ENCODE data around the gene GATM. TPM values are rescaled to one million over a fixed set of nuclear protein-coding genes. Genes with fewer than 3 reads are reported as not detected.

GATM gene
- total and polyA plus RNA-seq, 2 of the 8 experiments (the other 6 are each of a cell fraction or from before 2014, with no cell fraction given) = 10.2 to 15.1 TPM

DNA sequence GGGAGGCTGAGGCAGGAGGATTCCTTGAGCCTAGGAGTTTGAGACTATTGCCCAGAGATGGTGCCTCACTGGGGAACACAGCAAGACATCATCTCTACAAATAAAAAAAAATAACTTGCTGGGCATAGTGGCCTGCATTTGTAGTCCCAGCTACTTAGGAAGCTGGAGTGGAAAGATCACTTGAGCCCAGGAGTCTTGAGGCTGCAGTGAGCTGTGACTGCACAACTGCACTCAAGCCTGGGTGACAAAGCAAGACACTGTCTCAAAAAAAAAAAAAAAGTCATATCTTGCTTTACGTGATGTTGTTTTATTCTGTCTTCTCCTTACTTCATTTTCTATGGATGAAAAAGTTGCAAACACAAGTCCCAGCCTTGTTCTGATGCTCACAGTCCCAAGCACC is 14.1 kb downstream of the GATM start (continued):
- TF ChIP-seq TCF12 (IDR thresholded peaks at IDR 0.05; ENCODE audit: low read depth, low read length) = no peak
- no peak for TF ChIP-seq TAF7 (optimal IDR thresholded peaks at IDR 0.05; ENCODE audit: borderline replicate concordance, low read depth, low read length)
- no peak for TF ChIP-seq SP4 (IDR thresholded peaks at IDR 0.05; ENCODE audit: low read length)
- no peak for TF ChIP-seq HDAC2 (IDR thresholded peaks at IDR 0.05; ENCODE audit: borderline replicate concordance in 1 of 2, low read depth in 2 of 2, low read length in 2 of 2)

All from H1 (cell line).